PFSK-1 (cell line): ENCODE results near the gene HRH3.

Experiments used
- POLR2AphosphoS5 ChIP-seq: IDR thresholded peaks from 2 replicates; pipeline ENCODE4 v1.6.1; 2012; ENCODE audit warnings: low read depth, mild to moderate bottlenecking, control low read depth, low read length, moderate library complexity
- TAF1 ChIP-seq: IDR thresholded peaks from 2 replicates; pipeline ENCODE4 v1.6.1; 2012; ENCODE audit warnings: low read length, control low read depth, borderline replicate concordance; ENCODE audit not compliant: insufficient read depth

DNA sequence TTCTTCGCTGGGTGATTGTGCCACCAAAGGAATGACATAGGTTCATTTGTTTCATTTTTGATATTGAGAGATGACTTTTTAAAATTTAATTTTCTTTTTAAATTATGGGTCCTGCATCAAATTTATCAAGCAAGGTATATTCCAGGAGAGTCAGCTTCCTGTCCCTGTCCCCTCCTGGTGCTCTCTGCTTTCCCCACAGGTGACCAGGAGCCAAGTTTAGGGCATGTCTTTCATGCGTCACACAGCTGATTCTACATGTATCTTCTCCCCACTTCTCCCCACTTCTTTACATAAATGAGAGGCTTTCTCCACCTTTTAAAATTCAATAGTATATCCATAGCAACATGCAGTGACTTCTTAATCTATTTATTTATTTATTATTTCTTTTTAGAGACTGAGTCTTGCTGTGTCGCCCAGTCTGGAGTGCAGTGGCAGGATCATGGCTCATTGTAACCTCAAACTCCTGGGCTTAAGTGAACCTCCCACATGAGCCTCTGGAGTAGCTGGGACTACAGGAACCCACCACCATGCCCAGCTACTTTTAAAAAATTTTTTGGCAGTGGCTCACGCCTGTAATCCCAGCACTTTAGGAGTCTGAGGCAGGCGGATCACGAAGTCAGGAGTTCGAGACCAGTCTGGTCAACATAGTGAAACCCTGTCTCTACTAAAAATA is 48.3 kb upstream of the HRH3 start:
- no peak for TF ChIP-seq TAF1
- TF ChIP-seq POLR2AphosphoS5, result no peak
